ENCODE data around the gene SLCO2B1. TPM values are rescaled to one million over a fixed set of nuclear protein-coding genes. Genes with fewer than 3 reads are reported as not detected.
A peak's percentile ranks its signal among the peaks of the same experiment; 100 is the strongest.

SLCO2B1 gene
- total RNA-seq, 4 donors from 2014 or later: 44.6 to 297 (median 208) TPM

DNA sequence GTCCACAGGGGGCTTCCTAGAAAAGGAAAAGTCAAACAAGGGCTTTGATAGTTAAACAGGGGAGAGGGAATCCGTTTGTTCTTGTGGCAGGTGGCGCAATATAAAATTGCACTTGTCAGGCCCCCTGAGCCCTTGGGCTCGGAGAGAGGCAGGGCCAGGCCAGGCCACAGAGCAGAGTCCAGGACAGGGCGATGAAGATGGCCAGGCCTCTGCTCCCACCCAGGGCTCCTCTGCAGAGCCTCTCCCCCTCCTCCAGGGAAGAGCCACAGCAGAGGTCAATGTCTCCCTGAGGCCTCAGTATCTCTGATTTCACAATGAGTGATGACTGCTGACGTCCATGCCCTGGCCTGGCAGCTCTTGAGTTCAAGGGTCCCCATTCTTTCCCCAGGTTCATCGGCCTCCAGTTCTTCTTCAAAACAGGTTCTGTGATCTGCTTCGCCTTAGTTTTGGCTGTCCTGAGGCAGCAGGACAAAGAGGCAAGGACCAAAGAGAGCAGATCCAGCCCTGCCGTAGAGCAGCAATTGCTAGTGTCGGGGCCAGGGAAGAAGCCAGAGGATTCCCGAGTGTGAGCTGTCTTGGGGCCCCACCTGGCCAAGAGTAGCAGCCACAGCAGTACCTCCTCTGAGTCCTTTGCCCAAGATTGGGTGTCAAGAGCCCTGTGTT lies 53.2 kb downstream of the SLCO2B1 start:
- peak overlapping the region in 2 of 4 donors; percentile 39 to 53 for H3K27ac ChIP-seq
- H3K27me3 ChIP-seq: no peaks in the 10 kb centered on the region
- H3K9me3 ChIP-seq: no peaks in the 10 kb centered on the region
- TF ChIP-seq, protein P1, sequence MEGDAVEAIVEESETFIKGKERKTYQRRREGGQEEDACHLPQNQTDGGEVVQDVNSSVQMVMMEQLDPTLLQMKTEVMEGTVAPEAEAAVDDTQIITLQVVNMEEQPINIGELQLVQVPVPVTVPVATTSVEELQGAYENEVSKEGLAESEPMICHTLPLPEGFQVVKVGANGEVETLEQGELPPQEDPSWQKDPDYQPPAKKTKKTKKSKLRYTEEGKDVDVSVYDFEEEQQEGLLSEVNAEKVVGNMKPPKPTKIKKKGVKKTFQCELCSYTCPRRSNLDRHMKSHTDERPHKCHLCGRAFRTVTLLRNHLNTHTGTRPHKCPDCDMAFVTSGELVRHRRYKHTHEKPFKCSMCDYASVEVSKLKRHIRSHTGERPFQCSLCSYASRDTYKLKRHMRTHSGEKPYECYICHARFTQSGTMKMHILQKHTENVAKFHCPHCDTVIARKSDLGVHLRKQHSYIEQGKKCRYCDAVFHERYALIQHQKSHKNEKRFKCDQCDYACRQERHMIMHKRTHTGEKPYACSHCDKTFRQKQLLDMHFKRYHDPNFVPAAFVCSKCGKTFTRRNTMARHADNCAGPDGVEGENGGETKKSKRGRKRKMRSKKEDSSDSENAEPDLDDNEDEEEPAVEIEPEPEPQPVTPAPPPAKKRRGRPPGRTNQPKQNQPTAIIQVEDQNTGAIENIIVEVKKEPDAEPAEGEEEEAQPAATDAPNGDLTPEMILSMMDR (IDR thresholded peaks at IDR 0.05): no peak
- TF ChIP-seq POLR2A (IDR thresholded peaks at IDR 0.05): no peak
- H3K36me3 ChIP-seq: peaks cover 0 to 16% (median 0%) of the 10 kb centered on the region in 3 donors
- no peak overlapping the region for H3K4me3 ChIP-seq
- DNase-seq: no peak
- H3K4me1 ChIP-seq: peaks cover 0 to 5% (median 0%) of the 10 kb centered on the region in 4 donors

DNA sequence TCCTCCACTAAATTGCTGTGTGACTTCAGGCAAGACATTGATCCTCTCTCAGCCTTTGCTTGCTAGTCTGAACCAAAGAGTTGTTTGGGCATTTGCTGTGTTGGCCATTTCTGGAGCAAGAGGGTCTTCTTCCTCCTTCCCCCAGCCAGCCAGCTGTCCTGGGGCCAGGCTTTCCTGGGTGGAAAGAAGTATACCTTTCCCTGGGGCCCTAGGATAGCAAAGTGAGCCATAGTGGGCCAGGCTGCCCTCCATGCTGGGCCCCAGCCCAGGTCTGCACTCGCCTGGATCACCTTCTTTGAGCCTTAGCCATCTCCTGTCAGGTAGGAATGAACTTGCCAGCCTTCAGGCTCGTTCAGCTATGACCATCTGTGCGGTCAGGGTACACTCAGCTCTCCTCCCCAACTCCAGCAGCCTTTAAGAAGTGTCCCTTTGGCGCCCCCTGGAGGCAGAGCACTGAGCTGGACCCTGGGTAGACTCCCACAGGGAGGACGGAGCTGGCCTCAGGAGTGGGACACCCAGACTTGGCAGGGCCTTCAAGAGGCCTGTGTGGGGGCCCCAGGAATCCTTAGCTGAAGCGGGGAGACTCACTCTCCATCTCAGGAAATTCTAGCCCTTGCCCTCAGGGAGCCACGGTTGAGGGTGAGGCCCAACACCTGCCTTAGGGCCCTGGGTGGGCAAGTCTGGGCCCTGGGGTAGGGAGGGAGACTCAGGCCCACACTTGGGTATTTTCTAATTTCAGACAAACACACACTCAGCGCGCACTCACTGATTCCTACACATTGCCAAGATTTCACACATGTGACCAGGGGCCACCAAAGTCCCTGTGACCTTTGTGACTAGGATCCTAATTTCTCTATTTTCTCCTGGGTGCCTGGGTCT lies 54.0 kb downstream of the SLCO2B1 start:
- H3K27me3 ChIP-seq: no peaks in the 10 kb centered on the region
- TF ChIP-seq, protein P1 (IDR thresholded peaks at IDR 0.05): peak; percentile 33 to 95 (median 87)
- peak in 1 of 2 donors; percentile 18 for TF ChIP-seq POLR2A (IDR thresholded peaks at IDR 0.05)
- peaks cover 0 to 8% (median 0%) of the 10 kb centered on the region in 3 donors for H3K36me3 ChIP-seq
- peak overlapping the region in 2 of 4 donors; percentile 39 to 53 for H3K27ac ChIP-seq
- no peaks in the 10 kb centered on the region for H3K9me3 ChIP-seq
- H3K4me3 ChIP-seq: no peak overlapping the region
- H3K4me1 ChIP-seq: peaks cover 0 to 5% (median 0%) of the 10 kb centered on the region in 4 donors
- peak; percentile 76 to 94 (median 93) for DNase-seq

DNA sequence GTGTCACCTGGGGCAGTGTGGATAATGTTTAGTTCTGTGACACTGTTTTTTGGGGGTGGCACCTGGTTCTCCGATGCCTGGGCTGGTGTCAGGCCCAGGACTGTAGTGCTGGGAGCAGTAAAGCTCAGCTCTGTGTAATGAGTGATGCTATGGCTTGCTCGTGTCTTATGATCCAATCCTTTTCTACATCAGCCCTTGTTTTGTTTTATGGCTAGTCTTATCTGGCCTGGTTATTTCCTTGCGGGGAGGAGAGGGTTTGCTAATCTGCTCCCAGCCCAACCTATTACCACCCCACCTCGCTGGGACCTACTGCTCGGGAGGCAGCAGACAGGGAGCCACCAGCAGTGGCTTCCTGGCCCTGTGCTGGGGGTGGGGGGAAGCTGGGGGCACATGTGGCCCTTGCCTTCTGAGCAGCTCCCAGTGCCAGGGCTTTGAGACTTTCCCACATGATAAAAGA lies 54.7 kb downstream of the SLCO2B1 start:
- H3K4me1 ChIP-seq: peaks cover 0 to 5% (median 0%) of the 10 kb centered on the region in 4 donors
- TF ChIP-seq, protein P1 (IDR thresholded peaks at IDR 0.05): no peak
- TF ChIP-seq POLR2A (IDR thresholded peaks at IDR 0.05): no peak
- H3K27me3 ChIP-seq: no peaks in the 10 kb centered on the region
- H3K27ac ChIP-seq: no peak overlapping the region
- DNase-seq: peak in 1 of 3 donors; percentile 23
- H3K9me3 ChIP-seq: no peaks in the 10 kb centered on the region
- H3K36me3 ChIP-seq: peaks cover 0 to 1% (median 0%) of the 10 kb centered on the region in 3 donors
- no peak overlapping the region for H3K4me3 ChIP-seq

DNA sequence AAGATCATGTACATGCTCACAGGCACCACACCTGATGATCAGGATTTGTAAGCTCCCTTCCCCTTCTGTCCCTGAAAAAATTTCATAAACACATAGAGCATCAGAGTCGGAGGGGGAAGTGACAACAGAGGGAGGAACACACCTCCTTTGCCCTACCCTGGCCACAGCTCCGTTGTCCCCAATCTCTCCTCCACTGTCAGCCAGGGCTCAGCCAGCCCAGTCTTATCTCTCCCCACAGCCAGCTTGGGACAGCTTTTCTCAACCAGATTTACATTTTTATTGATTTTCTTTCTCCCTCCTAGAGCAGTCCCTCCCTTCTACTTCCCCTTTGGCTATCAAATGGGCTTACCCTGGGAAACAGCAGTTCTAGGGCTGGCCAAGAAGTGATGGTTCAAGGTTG lies 57.5 kb downstream of the SLCO2B1 start:
- H3K9me3 ChIP-seq: no peaks in the 10 kb centered on the region
- peaks cover 0 to 5% (median 0%) of the 10 kb centered on the region in 4 donors for H3K4me1 ChIP-seq
- peak in 1 of 3 donors; percentile 43 for DNase-seq
- H3K36me3 ChIP-seq: no peaks in the 10 kb centered on the region
- TF ChIP-seq, protein P1 (IDR thresholded peaks at IDR 0.05): no peak
- TF ChIP-seq POLR2A (IDR thresholded peaks at IDR 0.05): no peak
- no peak overlapping the region for H3K4me3 ChIP-seq
- no peak overlapping the region for H3K27ac ChIP-seq
- no peaks in the 10 kb centered on the region for H3K27me3 ChIP-seq

DNA sequence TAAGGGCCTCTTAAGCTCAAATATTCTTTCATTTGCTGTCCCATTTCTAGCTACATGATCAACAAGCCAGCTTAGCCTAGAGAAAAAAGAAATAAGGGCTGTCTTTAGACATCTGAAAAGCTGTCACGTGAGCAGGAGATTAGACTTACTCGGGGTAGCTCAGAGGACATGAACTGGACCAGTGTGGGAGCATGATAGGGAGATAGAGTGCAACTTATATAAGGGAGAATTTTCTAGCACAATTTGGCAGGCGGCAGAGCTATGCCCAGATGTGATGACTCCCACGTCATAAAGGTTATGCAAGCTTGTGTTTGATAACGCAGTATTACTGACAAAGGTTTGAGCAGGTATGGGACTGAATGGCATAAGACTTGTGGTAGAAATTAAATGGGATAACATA lies 61.5 kb downstream of the SLCO2B1 start:
- H3K9me3 ChIP-seq: no peaks in the 10 kb centered on the region
- no peaks in the 10 kb centered on the region for H3K27me3 ChIP-seq
- H3K27ac ChIP-seq: no peak overlapping the region
- no peak overlapping the region for H3K4me3 ChIP-seq
- no peaks in the 10 kb centered on the region for H3K4me1 ChIP-seq
- no peaks in the 10 kb centered on the region for H3K36me3 ChIP-seq
- DNase-seq: no peak
- TF ChIP-seq POLR2A (IDR thresholded peaks at IDR 0.05): no peak
- TF ChIP-seq, protein P1 (IDR thresholded peaks at IDR 0.05): no peak

All from Peyer's patch (tissue), 4 donors.